HepG2 (cell line): Measurements from ENCODE around the gene PROM2. TPM values are rescaled to one million over a fixed set of nuclear protein-coding genes. Genes with fewer than 3 reads are reported as not detected.
A peak's percentile ranks its signal among the peaks of the same experiment; 100 is the strongest.

ENCODE experiments used
- ATF7-NPFF ChIP-seq: sonication (generic); formaldehyde crosslinking; IDR thresholded peaks from 2 replicates; pipeline ENCODE4 v1.8.1; 2023; ENCODE audit warnings: mild to moderate bottlenecking, low read depth, missing genetic modification reagents, moderate library complexity
- HOXA5 ChIP-seq: sonication (generic); formaldehyde crosslinking; IDR thresholded peaks from 2 replicates; pipeline ENCODE4 v1.4.0; 2020; ENCODE audit warnings: missing genetic modification reagents
- NCOA1 ChIP-seq: sonication (generic); formaldehyde crosslinking; IDR thresholded peaks from 2 replicates; pipeline ENCODE4 v1.9.0; 2021; ENCODE audit warnings: missing genetic modification reagents
- RXRB ChIP-seq: IDR thresholded peaks from 2 replicates; pipeline ENCODE4 v1.6.1; 2016; ENCODE audit warnings: borderline replicate concordance, missing genetic modification reagents, missing compliant biosample characterization
- SMAD1 ChIP-seq: sonication (generic); formaldehyde crosslinking; IDR thresholded peaks from 2 replicates; pipeline ENCODE4 v1.4.0; 2020; ENCODE audit warnings: missing genetic modification reagents, low read depth, mild to moderate bottlenecking, borderline replicate concordance
- THAP11 ChIP-seq: IDR thresholded peaks from 2 replicates; pipeline ENCODE4 v1.6.1; 2016; ENCODE audit warnings: missing biosample characterization, missing genetic modification reagents
- ZNF136 ChIP-seq: sonication (generic); formaldehyde crosslinking; IDR thresholded peaks from 2 replicates; pipeline ENCODE4 v1.8.1; 2022; ENCODE audit warnings: low read depth, mild to moderate bottlenecking, moderate library complexity, missing genetic modification reagents
- ZNF556 ChIP-seq: sonication (generic); formaldehyde crosslinking; IDR thresholded peaks from 2 replicates; pipeline ENCODE4 v1.4.0; 2020; ENCODE audit warnings: mild to moderate bottlenecking, missing genetic modification reagents, borderline replicate concordance
- polyA plus RNA-seq, 8 experiments: library from polyadenylated mRNA; depleted of rRNA in 3 of 8; stranded (reverse) in 7 of 8; unstranded in 1 of 8; fragments of >200 nt; fragmentation: Illumina TruSeq in 4 of 8; extraction: Trizol in 4 of 8; gene quantifications; 2 replicates each; pipeline versions ENCODE4 v1.2.1 to v1.2.3, GENCODE V29; 2011 to 2016; ENCODE audit warnings: low read depth in 4 of 8, missing spikeins in 1 of 8, mixed read lengths in 1 of 8; ENCODE audit not compliant: insufficient read depth in 1 of 8
- total RNA-seq, 5 experiments: library from RNA; depleted of rRNA; stranded (reverse); fragments of >200 nt; fragmentation: Illumina TruSeq; extraction: Trizol; gene quantifications; 2 replicates each; pipeline ENCODE4 v1.2.3, GENCODE V29; 2016; ENCODE audit warnings: low read depth in 1 of 5
- TF ChIP-seq, protein P1 (sequence below): sonication (generic); formaldehyde crosslinking; IDR thresholded peaks from 2 replicates; pipeline ENCODE4 v1.5.0; 2020; ENCODE audit warnings: mild to moderate bottlenecking, missing genetic modification reagents, moderate library complexity
- TF ChIP-seq, protein P2 (sequence below): IDR thresholded peaks from 2 replicates; pipeline ENCODE4 v1.6.1; 2016; ENCODE audit warnings: mild to moderate bottlenecking, missing biosample characterization, missing genetic modification reagents
- TF ChIP-seq, protein P3 (sequence below): sonication (generic); formaldehyde crosslinking; IDR thresholded peaks from 2 replicates; pipeline ENCODE4 v1.5.0; 2020; ENCODE audit warnings: missing genetic modification reagents, mild to moderate bottlenecking, borderline replicate concordance

PROM2 gene
- total and polyA plus RNA-seq, 2 of the 13 experiments (the other 11 are each of a cell fraction or from before 2014, with no cell fraction given) = not detected

DNA sequence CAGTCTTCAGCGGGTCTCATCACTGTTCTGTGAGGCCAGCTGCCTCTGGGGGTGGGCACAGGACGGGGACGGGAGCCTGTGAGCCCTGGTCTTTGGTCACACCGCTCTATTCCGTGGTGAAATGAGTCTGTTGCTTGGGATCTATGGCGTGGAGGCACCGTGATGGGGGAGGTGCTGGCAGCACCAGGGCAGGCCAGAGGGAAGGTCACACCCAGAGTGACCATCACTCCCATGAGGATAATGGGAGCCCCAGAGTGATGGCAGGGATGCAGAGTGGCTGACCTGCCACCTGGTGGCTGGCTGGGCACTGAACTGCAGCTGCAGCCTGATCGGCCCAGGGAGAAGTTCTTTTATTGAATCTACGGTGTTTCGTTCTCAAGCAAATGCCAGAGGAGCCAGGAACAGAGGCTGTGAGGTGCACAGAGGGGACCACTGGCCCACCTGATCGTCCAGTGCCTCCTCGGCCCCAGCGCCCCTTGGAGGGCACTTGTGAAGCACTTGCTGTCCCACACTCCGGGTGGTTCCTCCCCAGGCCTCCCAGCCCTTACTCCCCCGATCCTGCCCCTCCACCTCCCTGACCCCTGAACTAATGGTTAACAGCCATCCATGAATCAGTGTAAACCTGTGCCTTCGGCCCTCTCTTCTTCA, 40.8 kb downstream of the PROM2 start (continued):
- TF ChIP-seq, protein P1, sequence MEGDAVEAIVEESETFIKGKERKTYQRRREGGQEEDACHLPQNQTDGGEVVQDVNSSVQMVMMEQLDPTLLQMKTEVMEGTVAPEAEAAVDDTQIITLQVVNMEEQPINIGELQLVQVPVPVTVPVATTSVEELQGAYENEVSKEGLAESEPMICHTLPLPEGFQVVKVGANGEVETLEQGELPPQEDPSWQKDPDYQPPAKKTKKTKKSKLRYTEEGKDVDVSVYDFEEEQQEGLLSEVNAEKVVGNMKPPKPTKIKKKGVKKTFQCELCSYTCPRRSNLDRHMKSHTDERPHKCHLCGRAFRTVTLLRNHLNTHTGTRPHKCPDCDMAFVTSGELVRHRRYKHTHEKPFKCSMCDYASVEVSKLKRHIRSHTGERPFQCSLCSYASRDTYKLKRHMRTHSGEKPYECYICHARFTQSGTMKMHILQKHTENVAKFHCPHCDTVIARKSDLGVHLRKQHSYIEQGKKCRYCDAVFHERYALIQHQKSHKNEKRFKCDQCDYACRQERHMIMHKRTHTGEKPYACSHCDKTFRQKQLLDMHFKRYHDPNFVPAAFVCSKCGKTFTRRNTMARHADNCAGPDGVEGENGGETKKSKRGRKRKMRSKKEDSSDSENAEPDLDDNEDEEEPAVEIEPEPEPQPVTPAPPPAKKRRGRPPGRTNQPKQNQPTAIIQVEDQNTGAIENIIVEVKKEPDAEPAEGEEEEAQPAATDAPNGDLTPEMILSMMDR = peak; percentile 89
- TF ChIP-seq, protein P2, sequence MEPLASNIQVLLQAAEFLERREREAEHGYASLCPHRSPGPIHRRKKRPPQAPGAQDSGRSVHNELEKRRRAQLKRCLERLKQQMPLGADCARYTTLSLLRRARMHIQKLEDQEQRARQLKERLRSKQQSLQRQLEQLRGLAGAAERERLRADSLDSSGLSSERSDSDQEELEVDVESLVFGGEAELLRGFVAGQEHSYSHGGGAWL (CRISPR knock-in tag) = 0 out of 2 replicates have a peak, but pooled peaks have one; percentile 13
- TF ChIP-seq SMAD1 (CRISPR knock-in tag) (no peak), THAP11 (CRISPR knock-in tag) (no peak), ATF7-NPFF (0 out of 2 replicates have a peak, but pooled peaks have one; percentile 27), NCOA1 (CRISPR knock-in tag) (no peak), ZNF556 (no peak), ZNF136 (CRISPR knock-in tag) (no peak), HOXA5 (no peak), RXRB (CRISPR knock-in tag) (0 out of 2 replicates have a peak, but pooled peaks have one; percentile 10)
- TF ChIP-seq, protein P3, sequence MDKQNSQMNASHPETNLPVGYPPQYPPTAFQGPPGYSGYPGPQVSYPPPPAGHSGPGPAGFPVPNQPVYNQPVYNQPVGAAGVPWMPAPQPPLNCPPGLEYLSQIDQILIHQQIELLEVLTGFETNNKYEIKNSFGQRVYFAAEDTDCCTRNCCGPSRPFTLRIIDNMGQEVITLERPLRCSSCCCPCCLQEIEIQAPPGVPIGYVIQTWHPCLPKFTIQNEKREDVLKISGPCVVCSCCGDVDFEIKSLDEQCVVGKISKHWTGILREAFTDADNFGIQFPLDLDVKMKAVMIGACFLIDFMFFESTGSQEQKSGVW (CRISPR knock-in tag) = no peak
